SK-N-SH (cell line): Measurements from ENCODE around the gene N4BP2L2. TPM values are rescaled to one million over a fixed set of nuclear protein-coding genes. Genes with fewer than 3 reads are reported as not detected.

Experiments used
- CTCF ChIA-PET: fragments of 300-600, 350-600 bp; formaldehyde crosslinking; extraction: SDS; loops from one replicate; lab custom pipeline; 2021; lab: Yijun Ruan, JAX
- POLR2A ChIA-PET: fragments of 350-600 bp; sonication (Branson Sonifier 250); formaldehyde crosslinking; extraction: SDS; loops from one replicate; lab custom pipeline; 2020; ENCODE audit warnings: antibody characterized with exemption, inconsistent platforms; lab: Yijun Ruan, JAX
- DNase-seq: peaks from one replicate; pipeline ENCODE4 v3.0.0; 2012
- H2AFZ ChIP-seq: fragments of 200-600 bp; sonication (generic); 2 replicates; pipeline ENCODE4 v1.8.1; 2016; ENCODE audit warnings: antibody characterized with exemption, mild to moderate bottlenecking, low read depth
- H3F3A ChIP-seq: fragments of 200-600 bp; sonication (generic); replicated peaks from 2 replicates; pipeline ENCODE3; 2016; ENCODE audit warnings: antibody characterized with exemption, mild to moderate bottlenecking; ENCODE audit not compliant: insufficient read depth
- H3K27ac ChIP-seq, 2 experiments: fragments of 200-500 bp in 1 of 2; fragments of 200-600 bp in 1 of 2; sonication (Bioruptor generic) in 1 of 2; sonication (generic), shearing (Covaris generic) in 1 of 2; 2 replicates each; pipeline versions ENCODE4 v1.5.1 to v1.6.1; 2014 to 2016; ENCODE audit warnings: low read depth in 2 of 2, inconsistent platforms in 1 of 2, low read length in 1 of 2, mild to moderate bottlenecking in 1 of 2, mixed read lengths in 1 of 2
- H3K27me3 ChIP-seq: fragments of 200-600 bp; sonication (generic), shearing (Covaris generic); 2 replicates; pipeline ENCODE4 v1.6.1; 2016; ENCODE audit warnings: mixed run types; ENCODE audit not compliant: insufficient read depth
- H3K36me3 ChIP-seq, 2 experiments: fragments of 200-500 bp in 1 of 2; fragments of 200-600 bp in 1 of 2; sonication (Bioruptor generic) in 1 of 2; sonication (generic) in 1 of 2; replicated peaks in 1 of 2; 2 replicates each; pipeline versions ENCODE3 to v1.5.1; 2014 to 2016; ENCODE audit warnings: low read length in 1 of 2, mild to moderate bottlenecking in 1 of 2; ENCODE audit not compliant: insufficient read depth in 2 of 2, control insufficient read depth in 1 of 2
- H3K4me1 ChIP-seq, 2 experiments: fragments of 200-500 bp in 1 of 2; fragments of 200-600 bp in 1 of 2; sonication (Bioruptor generic) in 1 of 2; sonication (generic), shearing (Covaris generic) in 1 of 2; 2 replicates each; pipeline versions ENCODE4 v1.5.1 to v1.6.1; 2014 to 2016; ENCODE audit warnings: low read depth in 1 of 2, low read length in 1 of 2, mixed run types in 1 of 2; ENCODE audit not compliant: insufficient read depth in 2 of 2, control insufficient read depth in 1 of 2
- H3K4me2 ChIP-seq: fragments of 200-600 bp; sonication (generic), shearing (Covaris generic); 2 replicates; pipeline ENCODE4 v1.6.1; 2017; ENCODE audit warnings: mixed run types
- H3K4me3 ChIP-seq, 2 experiments: fragments of 200-500 bp in 1 of 2; fragments of 200-600 bp in 1 of 2; sonication (Bioruptor generic) in 1 of 2; sonication (generic), shearing (Covaris generic) in 1 of 2; 2 replicates each; pipeline versions ENCODE4 v1.5.1 to v1.8.1; 2014 to 2016; ENCODE audit warnings: low read depth in 2 of 2, inconsistent platforms in 1 of 2, low read length in 1 of 2, mild to moderate bottlenecking in 1 of 2, mixed read lengths in 1 of 2, moderate library complexity in 1 of 2
- H3K79me2 ChIP-seq: fragments of 200-600 bp; sonication (generic); 2 replicates; pipeline ENCODE4 v1.8.1; 2017; ENCODE audit warnings: mild to moderate bottlenecking; ENCODE audit not compliant: insufficient read depth
- H3K9ac ChIP-seq: fragments of 200-600 bp; sonication (generic); 2 replicates; pipeline ENCODE4 v1.6.1; 2017; ENCODE audit warnings: mixed run types
- H3K9me2 ChIP-seq: fragments of 200-600 bp; sonication (generic); 2 replicates; pipeline ENCODE4 v1.6.1; 2017; ENCODE audit warnings: mixed run types
- H3K9me3 ChIP-seq: fragments of 200-600 bp; sonication (generic); 2 replicates; pipeline ENCODE4 v1.6.1; 2017; ENCODE audit warnings: mixed run types, mild to moderate bottlenecking, moderate library complexity
- H4K20me1 ChIP-seq: fragments of 200-600 bp; sonication (generic); 2 replicates; pipeline ENCODE4 v1.6.1; 2017; ENCODE audit warnings: mild to moderate bottlenecking, mixed run types; ENCODE audit not compliant: insufficient read depth
- CHD2 ChIP-seq: fragments of 150-350 bp; IDR thresholded peaks from 2 replicates; pipeline ENCODE4 v1.6.1; 2018; ENCODE audit warnings: low read length; ENCODE audit not compliant: partially characterized antibody
- ELF1 ChIP-seq: IDR thresholded peaks from 2 replicates; pipeline ENCODE4 v1.4.0; 2012
- EP300 ChIP-seq, 2 experiments: IDR thresholded peaks; 2 replicates each; pipeline versions ENCODE4 v1.4.0 to v1.6.1; 2012; ENCODE audit warnings: borderline replicate concordance in 1 of 2, low read depth in 1 of 2, low read length in 1 of 2
- EZH2phosphoT487 ChIP-seq: fragments of 200-600 bp; sonication (generic); IDR thresholded peaks from 2 replicates; pipeline ENCODE4 v1.6.1; 2017; ENCODE audit warnings: low read depth, mixed run types, mild to moderate bottlenecking, antibody characterized with exemption, moderate library complexity, borderline replicate concordance
- FOXJ3 ChIP-seq: sonication (generic); formaldehyde crosslinking; IDR thresholded peaks from 2 replicates; pipeline ENCODE4 v1.5.1; 2020; ENCODE audit warnings: mild to moderate bottlenecking, missing genetic modification reagents
- FOXM1 ChIP-seq: IDR thresholded peaks from 2 replicates; pipeline ENCODE4 v1.4.0; 2012; ENCODE audit warnings: low read depth, mild to moderate bottlenecking
- GATA2 ChIP-seq: sonication (generic); formaldehyde crosslinking; IDR thresholded peaks from 2 replicates; pipeline ENCODE4 v1.5.0; 2020; ENCODE audit warnings: mild to moderate bottlenecking, missing genetic modification reagents
- MEF2A ChIP-seq: IDR thresholded peaks from 2 replicates; pipeline ENCODE4 v1.4.0; 2012; ENCODE audit warnings: low read depth, borderline replicate concordance
- NFIC ChIP-seq: IDR thresholded peaks from 2 replicates; pipeline ENCODE4 v1.4.0; 2012; ENCODE audit warnings: borderline replicate concordance
- RAD21 ChIP-seq: IDR thresholded peaks from 2 replicates; pipeline ENCODE4 v1.6.1; 2012; ENCODE audit warnings: mild to moderate bottlenecking, low read length
- RXRA ChIP-seq: IDR thresholded peaks from 2 replicates; pipeline ENCODE4 v1.4.0; 2012; ENCODE audit warnings: low read depth, mild to moderate bottlenecking, borderline replicate concordance
- SMC3 ChIP-seq: IDR thresholded peaks from 2 replicates; pipeline ENCODE4 v1.6.1; 2012; ENCODE audit warnings: low read depth, low read length, improper control_type of control experiment
- USF1 ChIP-seq: IDR thresholded peaks from 2 replicates; pipeline ENCODE4 v1.4.0; 2012; ENCODE audit warnings: low read depth, borderline replicate concordance
- USF2 ChIP-seq: fragments of 150-350 bp; IDR thresholded peaks from 2 replicates; pipeline ENCODE4 v1.6.1; 2017; ENCODE audit warnings: antibody characterized with exemption, low read length, low read depth, borderline replicate concordance
- WGBS: methylation state at CpG from one replicate; pipeline ENCODE4 v1.1.6; 2017; ENCODE audit warnings: low lambda C conversion rate; 5-methylcytosine and 5-hydroxymethylcytosine counted together
- polyA plus RNA-seq, 3 experiments: library from polyadenylated mRNA; depleted of rRNA; stranded (reverse); fragments of >200 nt; gene quantifications; 2 replicates each; pipeline ENCODE4 v1.2.3, GENCODE V29; 2012

N4BP2L2 gene
- polyA plus RNA-seq, 1 of the 3 experiments (the other 2 are of a cell fraction) = 16.0 TPM

GRCh38 chr13:32515246-32515645 is 23.3 kb downstream of the N4BP2L2 start:
- Histone ChIP-seq H3K9ac (no peak overlapping the region), H3K4me2 (no peak overlapping the region), H4K20me1 (no peaks in the 10 kb centered on the region; the same call in 1 of the 2 replicates), H3K9me3 (no peaks in the 10 kb centered on the region), H3K27ac (no peak overlapping the region), H3K79me2 (peaks cover 18% of the 10 kb centered on the region), H3K36me3 (peaks cover 41 to 88% of the 10 kb centered on the region in 2 experiments), H3K4me1 (peaks cover 0 to 5% of the 10 kb centered on the region in 2 experiments; a peak in 2 of 4 replicates), H3K27me3 (no peaks in the 10 kb centered on the region), H3F3A (peaks cover 17% of the 10 kb centered on the region), H3K4me3 (no peak overlapping the region), H2AFZ (no peak overlapping the region), H3K9me2 (peaks cover 5% of the 10 kb centered on the region; the same call in 1 of the 2 replicates)
- TF ChIP-seq USF1 (no peak), SMC3 (no peak), NFIC (no peak), RXRA (no peak), GATA2 (CRISPR knock-in tag) (no peak), USF2 (no peak), MEF2A (no peak), FOXM1 (no peak), ELF1 (no peak), EZH2phosphoT487 (no peak)
- ChIA-PET POLR2A (no interaction called here), CTCF (no interaction called here)
- no peak for DNase-seq
- WGBS = 95% methylated on average over 3 of the region's 3 CpGs

- H3K36me3 ChIP-seq = peaks cover 41 to 90% of the 10 kb centered on the region in 2 experiments
- H3K9me2 ChIP-seq = peaks cover 5% of the 10 kb centered on the region; the same call in 1 of the 2 replicates
- H2AFZ ChIP-seq = no peak overlapping the region
- no peaks in the 10 kb centered on the region for H3K27me3 ChIP-seq
- H3K79me2 ChIP-seq = no peaks in the 10 kb centered on the region; the same call in 1 of the 2 replicates
- peaks cover 14% of the 10 kb centered on the region for H3F3A ChIP-seq
- H3K4me1 ChIP-seq = peaks cover 0 to 5% of the 10 kb centered on the region in 2 experiments; a peak in 2 of 4 replicates
- TF ChIP-seq RAD21 (no peak), FOXJ3 (0 out of 2 replicates have a peak, but pooled peaks have one; percentile 28), EP300 (IDR thresholded peaks at IDR 0.05; ENCODE audit: borderline replicate concordance in 1 of 2, low read depth in 1 of 2, low read length in 1 of 2) (peak in 1 of 2 experiments; percentile 34; a peak in 1 of 4 replicates), GATA2 (CRISPR knock-in tag) (peak; percentile 79), RXRA (no peak), CHD2 (peak; percentile 31)
- no peak overlapping the region for H3K4me2 ChIP-seq
- CTCF ChIA-PET = interaction anchor here (0.6 to 1.6 kb wide), 2 partner anchors 25 to 27 kb away, joined by 3 to 7 read pairs; partner anchors contain the start of gene N4BP2L2
- no peak overlapping the region for H3K9ac ChIP-seq
- H3K4me3 ChIP-seq = no peak overlapping the region
- peak; percentile 36 for DNase-seq
- peak overlapping the region in 1 of 2 experiments; percentile 67; a peak in 2 of 4 replicates for H3K27ac ChIP-seq
- WGBS = 74% methylated on average over 4 of the region's 4 CpGs
- H3K9me3 ChIP-seq = no peaks in the 10 kb centered on the region
- no peaks in the 10 kb centered on the region; the same call in 1 of the 2 replicates for H4K20me1 ChIP-seq
- POLR2A ChIA-PET = no interaction called here
These were observed 27.1 kb downstream of the N4BP2L2 start for GRCh38 chr13:32511482-32511881.
